K562 (cell line): ENCODE measurements around the gene C2orf42. TPM values are rescaled to one million over a fixed set of nuclear protein-coding genes. Genes with fewer than 3 reads are reported as not detected.

Experiments used
- ATF4 ChIP-seq: fragments of 450-650 bp; formaldehyde crosslinking; IDR thresholded peaks from 2 replicates; pipeline ENCODE4 v1.4.0; 2022; ENCODE audit warnings: mild to moderate bottlenecking, moderate library complexity
- CBX3 ChIP-seq, 2 experiments: IDR thresholded peaks; 1 replicate in 1 of 2; 2 replicates in 1 of 2; pipeline ENCODE4 v1.6.1; 2012; ENCODE audit warnings: inconsistent platforms in 2 of 2, low read length in 2 of 2, borderline replicate concordance in 1 of 2, control low read depth in 1 of 2
- CHCHD3 ChIP-seq: fragments of 250-450 bp; sonication (Bioruptor Pico); IDR thresholded peaks from 2 replicates; pipeline ENCODE4 v2.1.2; 2022; ENCODE audit warnings: mild to moderate bottlenecking
- FOS ChIP-seq: IDR thresholded peaks from 3 replicates; pipeline ENCODE4 v1.6.1; 2011; ENCODE audit not compliant: insufficient read length; ENCODE audit errors: extremely low read depth
- MLX ChIP-seq, 2 experiments: fragments of 450-650 bp in 1 of 2; sonication (generic) in 1 of 2; formaldehyde crosslinking; conservative IDR thresholded peaks; 2 replicates each; pipeline versions ENCODE4 v1.4.0 to v1.8.1; 2020 to 2022; ENCODE audit warnings: mild to moderate bottlenecking in 1 of 2, missing genetic modification reagents in 1 of 2
- NFIX ChIP-seq: fragments of 250-450 bp; sonication (Bioruptor Pico); IDR thresholded peaks from 2 replicates; pipeline ENCODE4 v1.4.0; 2020; ENCODE audit warnings: low read depth, mild to moderate bottlenecking, moderate library complexity
- PRMT5 ChIP-seq: sonication (generic); formaldehyde crosslinking; IDR thresholded peaks from 2 replicates; pipeline ENCODE4 v1.5.0; 2020; ENCODE audit warnings: missing genetic modification reagents
- RBFOX2 ChIP-seq: fragments of 200-400 bp; formaldehyde crosslinking; IDR thresholded peaks from 2 replicates; pipeline ENCODE4 v1.6.1; 2017; ENCODE audit warnings: low read depth, mild to moderate bottlenecking, low read length, moderate library complexity
- YBX1 ChIP-seq: fragments of 450-650 bp; IDR thresholded peaks from 2 replicates; pipeline ENCODE4 v1.7.1; 2016; ENCODE audit warnings: mild to moderate bottlenecking
- polyA plus RNA-seq, 8 experiments: library from polyadenylated mRNA; depleted of rRNA in 4 of 8; stranded (reverse) in 5 of 8; unstranded in 3 of 8; fragments of >200 nt; fragmentation: Nextera tagmentation in 2 of 8; fragmentation: Illumina TruSeq in 1 of 8; extraction: Ambion mirVana in 2 of 8; extraction: Trizol in 1 of 8; gene quantifications; 2 replicates each; pipeline versions ENCODE4 v1.2.1 to v1.2.3, GENCODE V29; 2011 to 2014; ENCODE audit warnings: inconsistent platforms in 1 of 8, missing spikeins in 1 of 8
- total RNA-seq, 7 experiments: library from RNA; depleted of rRNA in 6 of 7; stranded (reverse); fragments of >200 nt in 6 of 7; fragmentation: Illumina TruSeq in 2 of 7; extraction: Trizol in 2 of 7; gene quantifications; 2 replicates each; pipeline versions ENCODE4 v1.2.1 to v1.2.3, GENCODE V29; 2011 to 2021; ENCODE audit warnings: low replicate concordance in 1 of 7
- TF ChIP-seq, protein P1 (sequence below): fragments of 450-650 bp; IDR thresholded peaks from 2 replicates; pipeline ENCODE4 v1.6.1; 2016; ENCODE audit warnings: low read depth
- TF ChIP-seq, protein P2 (sequence below): fragments of 450-650 bp; formaldehyde crosslinking; IDR thresholded peaks from 2 replicates; pipeline ENCODE4 v1.4.0; 2022; ENCODE audit warnings: missing genetic modification characterization
- TF ChIP-seq, protein P3 (sequence below): sonication (generic); formaldehyde crosslinking; IDR thresholded peaks from 2 replicates; pipeline ENCODE4 v1.8.1; 2023; ENCODE audit warnings: mild to moderate bottlenecking, missing genetic modification reagents
- TF ChIP-seq, protein P4 (sequence below), 3 experiments: fragments of 200-800 bp in 1 of 3; sonication (Bioruptor generic) in 1 of 3; sonication (generic) in 1 of 3; formaldehyde crosslinking in 1 of 3; IDR thresholded peaks; 2 replicates each; pipeline versions ENCODE4 v1.6.1 to v1.8.0; 2016 to 2022; ENCODE audit warnings: mild to moderate bottlenecking in 2 of 3, missing compliant biosample characterization in 2 of 3, missing genetic modification characterization in 2 of 3, missing genetic modification reagents in 1 of 3

The C2orf42 gene
- total and polyA plus RNA-seq, 9 of the 15 experiments (the other 6 are each of a cell fraction or from before 2014, with no cell fraction given): 4.6 to 10.9 (median 7.5) TPM

DNA sequence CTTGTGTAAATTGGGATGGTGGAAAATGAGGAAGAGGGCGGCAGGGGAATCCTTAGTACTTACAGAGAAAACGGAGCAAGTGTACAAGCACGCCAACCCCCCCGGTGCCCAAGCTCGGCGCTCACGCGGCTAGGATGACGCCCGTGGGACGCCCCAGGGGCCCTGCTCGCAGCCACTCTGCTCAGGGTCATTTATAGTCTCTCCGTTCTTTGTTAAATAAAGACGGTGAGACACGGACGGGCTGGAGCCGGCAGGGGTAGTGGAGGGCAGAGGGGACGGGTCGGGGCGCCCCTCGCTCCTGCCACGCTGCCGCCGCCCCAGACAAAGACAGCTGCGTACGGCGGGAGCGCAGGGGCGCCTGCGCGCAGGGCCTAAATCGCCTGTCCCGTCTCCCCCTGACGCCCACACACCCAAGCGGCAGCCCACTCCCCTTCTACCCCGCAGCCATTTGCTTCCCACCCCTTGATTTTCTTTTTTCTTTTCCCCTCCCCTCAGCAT lies 65.8 kb downstream of the C2orf42 start (continued):
- TF ChIP-seq, protein P1, sequence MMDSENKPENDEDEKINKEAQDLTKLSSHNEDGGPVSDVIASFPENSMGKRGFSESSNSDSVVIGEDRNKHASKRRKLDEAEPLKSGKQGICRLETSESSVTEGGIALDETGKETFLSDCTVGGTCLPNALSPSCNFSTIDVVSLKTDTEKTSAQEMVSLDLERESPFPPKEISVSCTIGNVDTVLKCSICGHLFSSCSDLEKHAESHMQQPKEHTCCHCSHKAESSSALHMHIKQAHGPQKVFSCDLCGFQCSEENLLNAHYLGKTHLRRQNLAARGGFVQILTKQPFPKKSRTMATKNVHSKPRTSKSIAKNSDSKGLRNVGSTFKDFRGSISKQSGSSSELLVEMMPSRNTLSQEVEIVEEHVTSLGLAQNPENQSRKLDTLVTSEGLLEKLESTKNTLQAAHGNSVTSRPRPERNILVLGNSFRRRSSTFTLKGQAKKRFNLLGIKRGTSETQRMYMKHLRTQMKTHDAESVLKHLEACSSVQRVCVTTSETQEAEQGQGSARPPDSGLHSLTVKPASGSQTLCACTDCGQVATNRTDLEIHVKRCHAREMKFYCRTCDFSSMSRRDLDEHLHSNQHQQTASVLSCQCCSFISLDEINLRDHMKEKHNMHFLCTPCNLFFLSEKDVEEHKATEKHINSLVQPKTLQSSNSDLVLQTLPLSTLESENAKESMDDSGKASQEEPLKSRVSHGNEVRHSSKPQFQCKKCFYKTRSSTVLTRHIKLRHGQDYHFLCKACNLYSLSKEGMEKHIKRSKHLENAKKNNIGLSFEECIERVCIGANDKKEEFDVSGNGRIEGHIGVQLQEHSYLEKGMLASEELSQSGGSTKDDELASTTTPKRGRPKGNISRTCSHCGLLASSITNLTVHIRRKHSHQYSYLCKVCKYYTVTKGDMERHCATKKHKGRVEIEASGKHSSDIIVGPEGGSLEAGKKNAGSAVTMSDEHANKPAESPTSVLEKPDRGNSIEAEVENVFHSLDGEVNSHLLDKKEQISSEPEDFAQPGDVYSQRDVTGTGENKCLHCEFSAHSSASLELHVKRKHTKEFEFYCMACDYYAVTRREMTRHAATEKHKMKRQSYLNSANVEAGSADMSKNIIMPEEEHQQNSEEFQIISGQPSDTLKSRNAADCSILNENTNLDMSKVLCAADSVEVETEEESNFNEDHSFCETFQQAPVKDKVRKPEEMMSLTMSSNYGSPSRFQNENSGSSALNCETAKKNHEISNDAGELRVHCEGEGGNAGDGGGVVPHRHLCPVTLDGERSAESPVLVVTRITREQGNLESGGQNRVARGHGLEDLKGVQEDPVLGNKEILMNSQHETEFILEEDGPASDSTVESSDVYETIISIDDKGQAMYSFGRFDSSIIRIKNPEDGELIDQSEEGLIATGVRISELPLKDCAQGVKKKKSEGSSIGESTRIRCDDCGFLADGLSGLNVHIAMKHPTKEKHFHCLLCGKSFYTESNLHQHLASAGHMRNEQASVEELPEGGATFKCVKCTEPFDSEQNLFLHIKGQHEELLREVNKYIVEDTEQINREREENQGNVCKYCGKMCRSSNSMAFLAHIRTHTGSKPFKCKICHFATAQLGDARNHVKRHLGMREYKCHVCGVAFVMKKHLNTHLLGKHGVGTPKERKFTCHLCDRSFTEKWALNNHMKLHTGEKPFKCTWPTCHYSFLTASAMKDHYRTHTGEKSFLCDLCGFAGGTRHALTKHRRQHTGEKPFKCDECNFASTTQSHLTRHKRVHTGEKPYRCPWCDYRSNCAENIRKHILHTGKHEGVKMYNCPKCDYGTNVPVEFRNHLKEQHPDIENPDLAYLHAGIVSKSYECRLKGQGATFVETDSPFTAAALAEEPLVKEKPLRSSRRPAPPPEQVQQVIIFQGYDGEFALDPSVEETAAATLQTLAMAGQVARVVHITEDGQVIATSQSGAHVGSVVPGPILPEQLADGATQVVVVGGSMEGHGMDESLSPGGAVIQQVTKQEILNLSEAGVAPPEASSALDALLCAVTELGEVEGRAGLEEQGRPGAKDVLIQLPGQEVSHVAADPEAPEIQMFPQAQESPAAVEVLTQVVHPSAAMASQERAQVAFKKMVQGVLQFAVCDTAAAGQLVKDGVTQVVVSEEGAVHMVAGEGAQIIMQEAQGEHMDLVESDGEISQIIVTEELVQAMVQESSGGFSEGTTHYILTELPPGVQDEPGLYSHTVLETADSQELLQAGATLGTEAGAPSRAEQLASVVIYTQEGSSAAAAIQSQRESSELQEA: no peak
- TF ChIP-seq, protein P2, sequence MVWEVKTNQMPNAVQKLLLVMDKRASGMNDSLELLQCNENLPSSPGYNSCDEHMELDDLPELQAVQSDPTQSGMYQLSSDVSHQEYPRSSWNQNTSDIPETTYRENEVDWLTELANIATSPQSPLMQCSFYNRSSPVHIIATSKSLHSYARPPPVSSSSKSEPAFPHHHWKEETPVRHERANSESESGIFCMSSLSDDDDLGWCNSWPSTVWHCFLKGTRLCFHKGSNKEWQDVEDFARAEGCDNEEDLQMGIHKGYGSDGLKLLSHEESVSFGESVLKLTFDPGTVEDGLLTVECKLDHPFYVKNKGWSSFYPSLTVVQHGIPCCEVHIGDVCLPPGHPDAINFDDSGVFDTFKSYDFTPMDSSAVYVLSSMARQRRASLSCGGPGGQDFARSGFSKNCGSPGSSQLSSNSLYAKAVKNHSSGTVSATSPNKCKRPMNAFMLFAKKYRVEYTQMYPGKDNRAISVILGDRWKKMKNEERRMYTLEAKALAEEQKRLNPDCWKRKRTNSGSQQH (CRISPR knock-in tag): peak; percentile 47; the same call in 1 of the 2 replicates
- TF ChIP-seq RBFOX2 (peak; percentile 90), FOS (no peak), ATF4 (CRISPR knock-in tag) (no peak), YBX1 (no peak), CHCHD3 (CRISPR knock-in tag) (no peak), NFIX (CRISPR knock-in tag) (no peak), CBX3 (IDR thresholded peaks at IDR 0.05; ENCODE audit: borderline replicate concordance in 1 of 2, low read length in 2 of 2) (no peak), PRMT5 (no peak), MLX (CRISPR knock-in tag; conservative IDR thresholded peaks at IDR 0.05) (no peak)
- TF ChIP-seq, protein P3, sequence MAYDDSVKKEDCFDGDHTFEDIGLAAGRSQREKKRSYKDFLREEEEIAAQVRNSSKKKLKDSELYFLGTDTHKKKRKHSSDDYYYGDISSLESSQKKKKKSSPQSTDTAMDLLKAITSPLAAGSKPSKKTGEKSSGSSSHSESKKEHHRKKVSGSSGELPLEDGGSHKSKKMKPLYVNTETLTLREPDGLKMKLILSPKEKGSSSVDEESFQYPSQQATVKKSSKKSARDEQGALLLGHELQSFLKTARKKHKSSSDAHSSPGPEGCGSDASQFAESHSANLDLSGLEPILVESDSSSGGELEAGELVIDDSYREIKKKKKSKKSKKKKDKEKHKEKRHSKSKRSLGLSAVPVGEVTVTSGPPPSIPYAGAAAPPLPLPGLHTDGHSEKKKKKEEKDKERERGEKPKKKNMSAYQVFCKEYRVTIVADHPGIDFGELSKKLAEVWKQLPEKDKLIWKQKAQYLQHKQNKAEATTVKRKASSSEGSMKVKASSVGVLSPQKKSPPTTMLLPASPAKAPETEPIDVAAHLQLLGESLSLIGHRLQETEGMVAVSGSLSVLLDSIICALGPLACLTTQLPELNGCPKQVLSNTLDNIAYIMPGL (CRISPR knock-in tag): no peak
- TF ChIP-seq, protein P4, sequence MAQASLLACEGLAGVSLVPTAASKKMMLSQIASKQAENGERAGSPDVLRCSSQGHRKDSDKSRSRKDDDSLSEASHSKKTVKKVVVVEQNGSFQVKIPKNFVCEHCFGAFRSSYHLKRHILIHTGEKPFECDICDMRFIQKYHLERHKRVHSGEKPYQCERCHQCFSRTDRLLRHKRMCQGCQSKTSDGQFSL (CRISPR knock-in tag; IDR thresholded peaks at IDR 0.05): no peak
- TF ChIP-seq, protein P4 (tag; IDR thresholded peaks at IDR 0.05): no peak
